Astrocyte of the hippocampus (primary cell): Measurements from ENCODE around the gene PAM16.

ENCODE experiments used
- DNase-seq: peaks from one replicate; pipeline ENCODE4 v3.0.0; 2011; ENCODE audit warnings: low read depth, low spot score

PAM16 gene

GRCh38 chr16:4371357-4372000, 20.4 kb upstream of the PAM16 start, which contains the start of gene VASN:
VASN (plus strand) TSS chr16:4371848; CDS start chr16:4380878, 9,030 bp downstream.
- peak; percentile 92 for DNase-seq

- DNase-seq = peak; percentile 89
Measured at GRCh38 chr16:4370570-4371356, 19.6 kb upstream of the PAM16 start.

GRCh38 chr16:4370151-4370550, 19.0 kb upstream of the PAM16 start:
- DNase-seq = no peak

DNA sequence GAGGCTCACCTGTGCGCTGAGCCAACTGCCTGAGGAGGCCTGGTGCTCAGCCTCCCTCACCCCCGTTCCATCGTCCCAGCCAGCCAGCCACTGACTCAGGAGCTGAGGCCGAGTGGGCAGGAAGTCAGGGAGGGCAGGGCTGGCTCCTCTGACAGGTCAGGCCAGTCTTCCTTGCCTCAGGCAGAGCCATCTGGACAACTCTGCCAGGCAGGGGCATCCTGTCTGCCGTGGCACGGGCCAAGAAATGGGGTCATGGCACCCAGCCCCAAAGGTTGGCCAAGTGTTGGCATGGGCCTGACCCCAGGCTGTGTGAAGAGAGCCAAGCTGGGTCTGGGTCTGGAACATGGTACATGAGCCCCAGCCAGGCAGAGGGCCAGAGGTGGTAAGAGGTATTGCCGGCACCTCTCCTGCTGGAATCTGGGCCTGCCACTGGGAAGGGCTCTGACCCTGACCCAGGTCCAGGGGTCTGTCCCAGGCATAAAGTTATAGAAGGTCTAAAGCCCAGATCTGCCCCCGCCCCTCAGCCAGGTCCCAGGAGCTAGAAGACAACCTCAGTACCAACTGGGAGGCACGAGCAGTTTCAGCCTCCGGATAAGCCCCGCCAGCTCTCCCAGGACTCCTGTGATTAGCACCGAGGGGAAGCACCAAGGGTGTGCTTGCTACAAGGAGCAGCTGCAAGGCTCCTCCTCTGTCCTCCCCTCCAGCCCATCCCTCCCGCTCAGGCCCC, 18.0 kb upstream of the PAM16 start:
- DNase-seq = no peak

DNA sequence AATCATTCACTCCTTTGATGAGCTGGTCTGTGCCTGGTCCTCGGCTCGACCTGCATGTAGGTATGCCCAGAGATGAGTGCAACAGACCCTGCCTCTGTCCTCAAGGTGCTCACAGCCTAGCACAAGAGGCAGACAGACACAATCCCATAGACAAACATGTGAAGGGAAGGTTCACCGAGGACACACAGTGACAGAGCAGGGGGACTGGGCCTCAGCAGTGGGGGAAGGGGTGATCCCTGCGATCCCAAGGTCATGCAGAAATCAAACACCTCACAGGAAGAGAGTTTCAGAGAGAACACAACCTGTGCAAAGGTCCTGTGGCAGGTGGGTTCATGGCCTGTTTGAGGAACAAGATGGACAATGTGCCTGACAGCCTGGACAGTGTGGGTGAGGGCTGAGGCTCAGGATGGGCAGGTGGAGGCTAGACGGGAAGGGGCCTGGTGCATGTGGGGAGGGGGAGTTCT, 16.3 kb upstream of the PAM16 start:
- no peak for DNase-seq

GRCh38 chr16:4366016-4366415, 14.9 kb upstream of the PAM16 start:
- no peak for DNase-seq

DNA sequence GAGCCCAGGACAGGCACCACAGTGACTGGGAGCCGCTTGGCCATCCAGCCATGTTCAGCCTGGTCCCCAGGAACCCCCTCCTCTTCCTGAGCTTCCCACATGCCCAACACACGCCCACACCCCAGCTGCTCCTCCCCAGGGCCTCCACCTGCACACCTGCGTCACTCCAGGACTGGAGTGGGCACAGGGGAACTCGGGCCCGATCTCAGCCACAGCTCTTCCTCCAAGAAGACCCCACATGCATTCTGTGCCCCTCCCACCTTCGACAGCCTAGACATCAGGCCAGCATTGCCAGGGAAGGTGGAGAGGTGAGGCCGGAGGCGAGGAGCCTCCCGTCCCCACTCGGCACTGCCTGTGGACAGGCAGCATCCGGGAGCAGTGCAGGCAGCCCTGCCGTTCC, 14.5 kb upstream of the PAM16 start:
- DNase-seq = no peak

- no peak for DNase-seq
Measured at GRCh38 chr16:4365014-4365406, 13.9 kb upstream of the PAM16 start.

DNA sequence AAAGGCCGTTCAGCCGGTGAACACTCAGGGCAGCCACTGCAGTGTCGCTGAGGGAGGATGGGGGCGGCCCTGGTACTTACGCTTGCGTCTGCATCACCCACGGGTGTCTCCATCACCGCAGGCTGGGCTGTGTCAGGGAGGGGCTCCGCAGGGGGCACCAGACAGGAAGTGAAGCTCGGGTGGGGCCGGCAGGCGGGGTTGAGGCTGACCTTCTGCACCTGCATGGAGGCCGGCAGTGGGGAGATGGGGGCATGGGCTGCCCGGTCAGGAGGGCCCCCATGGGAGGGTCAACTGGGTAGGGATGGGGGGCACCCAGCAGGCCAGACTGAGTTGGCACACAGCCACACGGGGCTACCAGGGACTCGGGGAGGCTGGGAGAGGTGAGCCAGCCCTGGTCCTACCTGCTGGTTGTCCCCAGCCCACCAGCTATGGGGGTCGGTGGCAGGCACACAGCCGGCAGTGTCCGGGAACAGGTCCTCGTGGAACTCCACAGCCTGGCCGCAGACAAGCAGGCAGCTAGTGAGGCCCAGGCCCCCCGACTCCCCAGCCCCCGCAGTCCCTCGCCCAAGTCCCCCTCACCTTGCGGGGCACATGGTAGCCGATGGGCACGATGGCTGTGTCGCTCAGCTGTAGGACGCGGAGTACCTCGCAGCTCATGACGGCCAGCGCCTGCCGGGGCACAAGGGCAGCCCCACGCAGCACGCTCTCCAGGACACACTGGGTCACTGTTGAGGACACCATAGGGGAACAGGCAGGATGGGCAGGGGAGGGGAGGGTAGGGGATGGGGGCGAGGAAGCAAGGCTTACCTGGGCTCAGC, 13.3 kb upstream of the PAM16 start:
- no peak for DNase-seq

DNA sequence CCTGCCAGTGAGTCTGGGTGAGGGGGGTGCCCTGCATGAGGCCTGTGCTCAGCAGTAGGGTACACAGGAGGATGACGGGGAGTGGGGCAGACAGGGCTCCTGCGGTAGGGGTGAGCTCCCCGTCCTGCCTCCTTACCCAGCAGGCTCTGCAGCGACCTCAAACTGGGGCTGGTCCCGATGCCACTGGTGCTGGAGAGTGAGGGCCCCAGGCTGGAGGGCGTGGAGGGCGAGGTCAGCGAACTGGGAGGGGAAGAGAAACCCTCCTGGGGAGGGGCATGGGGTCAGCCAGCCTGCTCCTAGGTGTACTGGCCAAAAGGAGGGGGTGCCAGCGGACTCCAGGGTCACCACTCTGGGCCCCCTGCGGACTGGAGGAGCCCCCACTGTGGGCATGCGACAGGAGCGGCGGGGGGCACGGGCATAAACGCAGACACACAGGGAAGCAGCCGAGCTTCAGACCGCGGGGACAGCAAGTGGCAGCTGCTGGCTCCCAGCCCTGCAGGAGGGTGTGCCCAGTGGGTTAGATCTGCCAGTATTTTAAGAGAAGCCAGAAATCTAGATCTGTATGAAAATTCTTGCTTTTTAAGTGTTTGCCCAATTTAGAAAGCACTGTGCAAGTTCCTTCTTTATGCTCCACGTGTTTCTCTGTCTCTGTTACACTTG, 11.5 kb upstream of the PAM16 start:
- DNase-seq = no peak

DNA sequence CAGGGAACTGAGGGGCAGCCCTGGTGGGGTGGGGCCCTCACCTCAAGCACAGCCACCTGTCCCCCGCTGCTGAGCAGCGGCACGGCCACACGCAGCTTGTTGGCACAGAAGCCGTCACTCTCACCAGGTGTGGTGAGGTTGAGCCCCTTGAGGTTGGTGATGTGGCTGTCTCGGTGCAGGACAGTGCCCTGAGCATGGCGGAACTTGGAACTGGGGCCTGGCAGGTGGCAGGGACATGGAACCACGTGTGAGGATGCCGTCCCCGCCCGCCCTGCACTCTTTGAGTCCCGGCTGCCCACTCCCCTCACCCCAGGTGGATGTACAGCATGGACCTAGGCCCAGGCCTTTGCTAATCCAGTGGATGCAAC, 10.8 kb upstream of the PAM16 start:
- DNase-seq = no peak

DNA sequence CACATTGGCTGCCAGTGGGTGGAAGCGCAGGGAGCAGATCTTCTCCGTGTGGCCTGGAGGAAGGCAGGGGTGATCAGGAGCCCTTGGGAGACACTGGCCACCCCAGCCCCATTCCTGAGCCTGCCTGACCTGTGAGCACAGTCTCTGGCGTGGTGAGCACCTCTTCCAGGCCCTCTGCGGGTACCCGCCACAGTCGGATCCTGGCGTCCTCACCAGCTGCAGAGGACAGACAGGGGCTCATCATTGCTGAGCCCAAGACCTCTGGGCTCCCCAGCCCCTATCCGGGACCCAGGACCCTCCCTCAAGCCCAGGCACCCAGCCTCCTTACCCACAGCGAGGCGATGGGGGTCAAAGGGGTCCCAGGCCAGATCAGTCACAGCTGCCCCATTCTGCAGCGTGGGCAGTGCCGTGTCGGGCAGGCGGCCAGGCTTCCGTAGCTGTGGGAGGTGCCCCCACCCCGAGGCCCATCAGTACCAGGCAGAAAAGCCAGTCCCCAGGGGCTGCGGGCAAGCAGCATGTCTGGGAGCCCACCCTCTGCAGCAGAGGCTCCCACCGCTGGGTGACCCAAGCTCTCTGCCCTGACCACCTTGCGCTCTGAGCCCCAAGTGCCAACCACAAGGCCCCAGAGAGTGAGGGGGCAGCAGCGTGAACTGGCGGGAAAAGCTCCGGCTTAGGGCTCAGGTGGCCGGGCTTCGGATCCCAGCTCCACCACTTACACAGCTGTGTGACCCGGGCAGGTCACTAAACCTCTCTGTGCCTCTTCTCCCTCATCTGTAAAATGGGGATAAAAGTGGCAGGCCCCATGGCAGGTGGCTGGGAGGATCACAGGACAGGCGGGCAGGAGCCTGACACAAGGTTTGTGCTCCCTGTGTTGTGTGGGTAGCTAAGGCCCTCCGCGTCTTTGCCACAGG, 10.2 kb upstream of the PAM16 start:
- no peak for DNase-seq

DNA sequence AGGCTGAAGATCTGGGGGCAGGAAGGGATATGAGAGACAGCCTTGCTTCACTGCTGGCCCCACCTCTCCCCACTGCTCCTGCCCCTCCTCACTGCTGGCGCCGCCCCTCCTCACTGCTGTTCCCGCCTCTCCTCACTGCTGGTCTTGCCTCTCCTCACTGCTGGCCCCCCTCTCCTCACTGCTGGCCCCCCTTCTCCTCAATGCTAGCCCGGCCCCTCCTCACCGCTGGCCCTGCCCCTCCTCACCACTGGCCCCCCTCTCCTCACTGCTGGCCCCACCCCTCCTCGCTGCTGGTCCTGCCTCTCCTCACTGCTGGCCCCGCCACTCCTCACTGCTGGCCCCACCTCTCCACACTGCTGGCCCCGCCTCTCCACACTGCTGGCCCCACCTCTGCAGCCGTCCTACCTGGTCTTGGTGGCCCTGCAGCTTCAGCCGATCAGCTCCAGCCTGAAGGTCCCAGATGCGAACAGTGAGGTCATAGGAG, 9.5 kb upstream of the PAM16 start:
- no peak for DNase-seq

DNA sequence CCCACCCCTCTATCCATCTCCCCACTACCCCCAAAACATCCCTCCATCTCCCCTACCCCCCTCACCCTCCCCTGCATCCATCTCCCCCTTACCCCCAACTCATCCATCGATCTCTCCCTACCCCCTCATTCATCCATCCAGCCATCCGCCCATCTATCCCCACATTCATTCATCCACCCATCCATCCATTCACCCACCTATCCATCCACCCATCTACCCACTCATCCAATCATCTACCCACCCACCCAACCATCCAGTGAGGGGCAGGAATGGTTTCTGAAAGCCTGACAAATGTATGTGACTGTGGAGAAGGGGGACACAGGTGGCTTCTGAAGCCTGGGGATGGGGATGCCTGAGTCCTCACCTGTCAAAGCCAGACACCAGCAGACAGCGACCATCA, 8.8 kb upstream of the PAM16 start:
- no peak for DNase-seq

DNA sequence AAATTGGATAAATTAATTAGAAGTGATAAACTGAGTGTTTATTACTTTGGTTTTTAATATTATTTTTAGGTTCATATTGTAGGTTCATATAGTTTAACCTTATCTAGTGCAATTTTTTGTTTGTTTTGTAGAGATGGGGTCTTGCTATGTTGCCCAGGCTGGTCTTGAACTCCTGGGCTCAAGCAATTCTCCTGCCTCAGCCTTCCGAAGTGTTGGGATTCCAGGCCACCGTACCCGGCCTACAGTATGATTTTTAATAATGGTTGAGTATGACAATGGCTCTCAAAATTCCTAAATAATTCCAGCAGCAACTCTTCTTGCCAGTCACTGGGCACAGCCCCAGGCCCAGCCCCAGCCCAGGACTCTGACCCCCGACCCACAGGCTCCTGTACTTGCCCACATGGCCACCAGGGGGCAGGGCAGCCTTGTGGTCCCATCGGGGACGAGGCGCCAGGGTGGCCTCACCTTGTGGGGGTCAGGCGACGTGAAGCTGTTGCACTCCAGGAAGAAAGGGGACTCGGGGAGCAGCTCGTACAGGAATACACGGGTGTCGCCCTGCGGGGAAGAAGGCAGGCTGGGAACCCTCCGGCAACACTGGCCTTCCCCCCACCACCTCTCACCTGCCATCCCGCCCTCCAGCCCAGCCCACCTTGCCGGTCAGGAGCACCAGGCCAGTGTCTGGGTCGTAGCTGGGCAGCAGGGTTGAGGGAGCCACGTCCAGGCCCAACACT, 7.9 kb upstream of the PAM16 start:
- peak; percentile 66 for DNase-seq

- DNase-seq = no peak
Measured at GRCh38 chr16:4358236-4358635, 7.1 kb upstream of the PAM16 start.

DNA sequence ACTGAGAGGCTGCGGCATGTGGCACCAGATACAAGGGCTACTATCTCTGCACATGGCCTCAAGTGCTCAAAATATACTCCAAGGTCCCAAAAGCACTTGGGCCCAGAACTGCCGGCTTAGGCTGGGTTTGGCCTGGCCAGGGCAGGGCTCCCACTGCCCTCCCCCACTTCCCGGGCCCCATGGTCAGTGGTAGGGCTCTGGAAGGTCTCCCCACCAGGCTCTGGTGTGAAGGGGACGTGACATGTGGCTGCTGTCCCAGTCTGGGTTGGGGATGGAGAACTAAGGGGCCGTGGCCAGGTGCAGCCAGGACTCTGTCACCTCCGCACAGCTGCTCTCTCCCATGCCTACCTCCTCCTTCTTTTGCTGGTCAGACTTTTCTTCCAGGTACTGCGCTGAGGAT, 5.7 kb upstream of the PAM16 start:
- DNase-seq = no peak

DNA sequence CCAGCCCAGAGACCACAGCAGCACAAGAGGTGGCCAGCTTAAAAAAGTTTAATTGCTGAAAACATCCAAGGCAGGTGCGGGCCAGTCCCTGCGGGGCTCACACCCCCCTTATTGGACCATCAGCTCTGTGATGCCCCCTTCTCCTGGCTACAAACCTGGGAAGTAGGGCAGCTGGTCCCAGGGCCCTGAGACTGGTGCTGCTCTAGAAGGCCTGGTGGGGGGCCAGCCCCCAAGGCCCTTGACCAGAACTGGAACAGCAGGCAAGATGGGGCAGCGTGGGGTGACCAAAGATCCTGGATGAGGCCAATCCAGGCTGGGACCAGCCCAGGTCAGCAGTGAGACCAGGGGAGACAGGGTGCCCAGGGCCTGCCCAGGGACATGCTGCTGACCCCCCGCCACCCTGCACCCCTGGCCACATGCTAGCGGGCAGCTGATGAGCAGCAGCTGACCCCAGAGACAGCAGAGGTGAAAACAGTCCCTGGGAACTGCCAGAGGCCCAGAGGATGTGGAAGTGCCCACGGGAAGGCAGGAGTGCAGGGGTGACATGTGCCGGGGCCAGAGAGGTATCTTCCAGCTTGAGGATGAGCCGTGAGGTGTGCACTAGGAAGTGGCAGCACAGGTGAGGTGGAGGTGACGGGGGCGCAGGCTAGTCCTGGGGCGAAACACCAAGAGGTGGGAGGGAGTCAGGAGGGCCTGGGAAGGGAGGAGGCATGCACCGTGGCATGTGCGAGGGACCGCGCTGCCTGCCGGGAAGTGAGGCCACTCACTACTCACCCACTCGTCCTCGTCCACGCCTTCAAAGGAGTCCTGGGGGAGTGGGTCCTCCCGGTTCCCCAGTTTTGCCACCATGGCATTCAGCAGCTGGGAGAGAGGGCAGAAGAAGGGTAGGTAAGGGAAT, 3.6 kb upstream of the PAM16 start:
- DNase-seq = no peak
